DMS 273 (cell line): ENCODE data around the gene GPR12.

Experiments
- DNase-seq: peaks from one replicate; lab custom pipeline; 2025; ENCODE audit not compliant: unreplicated experiment; lab: John Stamatoyannopoulos, UW

The GPR12 gene

GRCh38 chr13:26759907-26760831 lies at the start of gene GPR12:
GPR12 (minus strand) TSS chr13:26760786; CDS start chr13:26759827, 959 bp downstream.
- DNase-seq: peak; percentile 49

GRCh38 chr13:26810095-26810494 lies 49.5 kb upstream of the GPR12 start:
- DNase-seq: no peak

- DNase-seq: no peak
These were observed 46.3 kb upstream of the GPR12 start for GRCh38 chr13:26806891-26807290.

- peak; percentile 6 for DNase-seq
These were observed 27.4 kb upstream of the GPR12 start for GRCh38 chr13:26787961-26788360.

- no peak for DNase-seq
These were observed 26.2 kb upstream of the GPR12 start for GRCh38 chr13:26786651-26787295.

GRCh38 chr13:26785838-26786630 lies 25.4 kb upstream of the GPR12 start:
- DNase-seq: peak; percentile 55

- no peak for DNase-seq
These were observed 24.4 kb upstream of the GPR12 start for GRCh38 chr13:26784704-26785639.

GRCh38 chr13:26780411-26780810 lies 19.8 kb upstream of the GPR12 start:
- DNase-seq: no peak

GRCh38 chr13:26779321-26779720 lies 18.7 kb upstream of the GPR12 start:
- DNase-seq: no peak

GRCh38 chr13:26772531-26772930 lies 11.9 kb upstream of the GPR12 start:
- no peak for DNase-seq

GRCh38 chr13:26771796-26772195 lies 11.2 kb upstream of the GPR12 start:
- DNase-seq: no peak

GRCh38 chr13:26762745-26763345 lies 2.3 kb upstream of the GPR12 start:
- no peak for DNase-seq

GRCh38 chr13:26760832-26761582 lies 421 bp upstream of the GPR12 start:
- peak; percentile 32 for DNase-seq

GRCh38 chr13:26759249-26759906 lies 1.2 kb downstream of the GPR12 start:
- DNase-seq: no peak

GRCh38 chr13:26758496-26759157 lies 2.0 kb downstream of the GPR12 start:
- no peak for DNase-seq

- DNase-seq: no peak
These were observed 3.6 kb downstream of the GPR12 start for GRCh38 chr13:26756961-26757360.

GRCh38 chr13:26752671-26753070 lies 7.9 kb downstream of the GPR12 start:
- no peak for DNase-seq

- no peak for DNase-seq
These were observed 10.7 kb downstream of the GPR12 start for GRCh38 chr13:26749905-26750304.
